HG03575 (cell line): ENCODE data around the gene BLID.

Experiments
- ATAC-seq: cut with Tn5 transposase; IDR thresholded peaks from one replicate; pipeline ENCODE4 v1.9.1; 2021; ENCODE audit not compliant: unreplicated experiment, insufficient number of reproducible peaks, low FRiP score; ENCODE audit errors: extremely low read depth

BLID gene

DNA sequence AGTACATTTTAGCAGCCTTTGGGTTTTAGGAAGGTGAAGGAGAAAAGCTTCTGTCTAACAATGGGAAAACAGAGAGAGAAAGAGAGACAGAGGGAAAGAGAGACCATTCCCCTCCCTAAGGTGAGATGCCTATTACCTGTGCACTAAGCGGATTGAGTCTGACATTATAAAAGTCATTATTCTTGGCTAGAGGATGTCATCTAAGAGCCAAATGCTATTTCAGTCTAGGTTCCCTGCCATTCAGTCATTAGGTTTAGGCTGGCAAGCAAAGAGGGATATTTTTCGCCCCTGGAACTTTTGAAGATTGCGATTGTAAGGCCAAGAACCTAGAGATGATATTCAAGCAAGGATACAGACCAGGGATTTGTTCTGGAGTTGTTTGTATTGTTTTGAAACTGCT, 7.2 kb downstream of the BLID start:
- no peak for ATAC-seq

DNA sequence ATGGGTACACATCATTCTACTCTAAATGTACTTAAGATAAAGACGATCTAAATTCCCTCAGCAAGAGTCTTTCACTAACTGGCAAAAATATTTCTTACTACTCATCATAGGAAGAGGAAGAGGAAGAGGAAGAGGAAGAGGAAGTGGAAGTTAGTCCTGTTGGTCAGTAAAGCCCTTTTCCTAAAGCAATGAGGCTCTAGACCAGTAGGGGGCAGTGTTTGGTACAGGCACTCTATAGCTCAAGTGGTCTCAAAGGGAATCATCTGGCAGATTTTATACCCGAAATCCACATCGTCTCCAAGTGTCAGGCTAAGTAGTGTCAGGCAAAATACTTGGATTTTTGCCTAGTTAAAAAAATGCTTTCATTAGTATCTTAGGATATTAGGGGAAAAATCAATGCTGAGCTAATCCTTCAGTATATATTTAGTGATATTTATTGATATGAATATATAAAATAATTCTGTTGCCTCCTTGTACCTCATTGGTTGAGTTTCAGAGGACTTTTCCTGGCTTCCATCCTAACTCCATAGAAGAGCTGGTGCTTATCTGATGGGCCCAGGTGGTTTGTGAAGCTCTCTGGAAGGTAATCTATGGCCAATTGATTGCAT, 7.7 kb downstream of the BLID start:
- no peak for ATAC-seq

DNA sequence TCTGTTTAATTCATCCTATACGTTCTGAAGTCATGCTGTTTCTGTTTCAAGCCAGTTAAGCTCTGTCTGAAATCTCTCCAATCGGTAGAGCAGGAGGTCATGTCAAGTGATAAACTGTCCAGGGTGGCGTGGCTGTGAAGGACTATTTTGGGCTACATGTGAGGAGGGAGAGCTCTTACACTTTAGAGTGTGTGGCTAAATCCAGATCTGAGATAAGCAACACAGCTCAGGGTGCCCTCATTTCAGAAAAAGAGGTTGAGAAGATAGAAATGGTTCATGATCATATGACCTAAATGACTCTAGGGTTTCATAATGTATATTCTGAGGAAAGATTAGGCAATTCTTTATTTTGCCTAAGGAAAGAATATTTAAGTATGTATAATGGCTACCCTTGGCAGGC, 8.4 kb downstream of the BLID start:
- ATAC-seq: no peak

DNA sequence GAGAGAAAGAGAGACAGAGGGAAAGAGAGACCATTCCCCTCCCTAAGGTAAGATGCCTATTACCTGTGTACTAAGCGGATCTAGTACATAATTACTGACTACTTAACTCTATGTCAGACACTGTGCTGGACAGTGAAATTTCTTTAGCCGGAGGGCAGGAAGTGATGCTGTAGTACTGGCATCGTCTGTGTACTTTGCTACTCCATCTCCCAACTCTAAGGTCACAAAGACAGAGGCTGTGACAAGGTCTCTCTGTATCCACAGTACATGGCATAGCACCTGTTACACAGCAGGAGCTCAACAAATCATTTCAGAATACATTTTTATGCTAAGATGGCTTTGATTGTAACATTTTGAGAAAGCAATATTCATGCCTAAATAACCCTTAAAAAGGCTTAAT, 9.0 kb downstream of the BLID start:
- no peak for ATAC-seq

DNA sequence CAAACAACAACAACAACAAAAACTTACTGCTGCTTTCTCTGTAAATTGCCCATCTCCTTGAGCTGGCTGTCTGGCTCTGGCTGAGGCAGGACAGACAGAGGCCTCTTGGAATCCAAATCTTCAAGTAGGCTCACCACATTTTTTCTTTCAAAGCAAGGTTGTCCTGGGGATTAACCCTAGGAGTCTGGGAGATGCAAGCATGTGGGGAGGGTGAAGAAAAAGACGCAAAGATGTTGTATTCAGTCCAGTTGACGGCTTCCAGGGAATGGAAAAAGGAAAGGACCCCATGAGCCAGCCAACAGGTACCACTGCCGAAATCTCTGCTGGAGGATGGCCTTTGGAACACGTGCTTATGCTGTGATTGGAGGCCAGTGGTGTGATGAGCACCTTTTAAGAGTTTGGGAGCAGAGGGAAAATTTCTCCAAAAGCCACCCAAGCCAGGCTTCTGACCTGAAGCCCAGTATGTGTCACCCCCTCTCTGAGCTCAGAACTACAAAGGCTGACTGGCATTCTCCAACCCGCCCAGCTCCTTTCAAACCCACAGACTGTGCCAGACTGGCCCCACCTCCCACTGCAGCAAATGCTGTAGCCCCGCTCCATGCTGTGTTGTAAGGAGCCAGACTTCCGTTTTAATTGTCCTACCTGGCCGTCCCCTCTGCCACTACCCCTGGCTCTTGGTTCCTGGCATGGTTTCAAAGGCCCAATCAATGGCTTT, 10.8 kb downstream of the BLID start:
- ATAC-seq: no peak

DNA sequence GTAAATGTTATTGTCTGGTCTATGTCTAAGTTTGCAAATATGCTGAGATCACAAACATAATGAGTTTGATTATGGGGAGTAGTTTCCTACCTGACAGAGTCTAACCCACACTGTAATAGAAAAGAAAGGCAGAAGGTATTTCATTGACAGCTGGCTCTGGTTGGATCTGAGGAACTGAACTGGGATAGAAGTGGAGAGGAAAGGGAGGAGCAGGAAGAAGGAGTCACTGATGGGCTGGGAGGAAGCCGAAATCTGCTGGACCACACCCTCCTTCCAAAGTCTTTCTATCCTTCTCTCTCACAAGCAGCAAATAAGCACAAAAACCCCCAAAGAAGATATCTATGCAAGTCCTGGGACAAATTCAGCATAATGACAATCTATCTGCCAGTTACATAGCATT, 11.7 kb downstream of the BLID start:
- no peak for ATAC-seq

DNA sequence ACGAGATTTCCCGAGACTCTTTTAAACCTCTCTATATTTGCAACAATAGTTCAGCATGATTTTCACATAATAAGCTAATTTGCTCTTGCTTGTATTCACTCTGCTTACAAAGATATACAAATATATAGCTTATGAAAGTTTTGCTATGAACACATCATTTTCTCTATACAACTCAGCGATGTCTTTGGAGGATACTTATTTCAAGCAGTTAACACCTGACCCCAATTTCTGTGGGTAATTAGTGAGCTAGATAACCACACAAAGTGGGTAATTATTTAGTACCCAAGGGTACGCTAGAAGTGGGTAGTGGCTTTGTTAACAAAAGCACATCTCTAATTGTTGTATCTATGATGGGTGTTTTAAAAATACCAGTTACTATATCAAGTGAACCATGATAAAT, 12.3 kb downstream of the BLID start:
- no peak for ATAC-seq

DNA sequence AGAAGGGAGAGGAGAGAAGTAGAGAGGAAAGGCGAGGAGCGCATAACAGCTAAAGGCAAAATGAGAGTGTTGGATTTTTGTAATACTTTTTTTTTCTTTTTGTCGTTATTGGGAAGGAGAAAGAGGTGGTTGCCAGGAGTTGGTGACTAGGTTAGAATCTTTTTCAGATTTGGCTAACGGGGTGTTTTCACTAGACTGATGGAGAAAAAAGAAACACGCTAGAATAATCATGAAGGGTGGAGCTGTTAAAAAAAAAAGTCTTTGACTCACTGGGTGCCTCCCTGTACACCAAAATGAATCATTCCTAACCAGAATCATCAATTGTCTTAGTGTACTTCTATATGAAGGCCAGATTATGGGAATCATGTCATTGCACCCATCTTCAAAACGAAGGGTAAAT, 12.7 kb downstream of the BLID start:
- no peak for ATAC-seq

DNA sequence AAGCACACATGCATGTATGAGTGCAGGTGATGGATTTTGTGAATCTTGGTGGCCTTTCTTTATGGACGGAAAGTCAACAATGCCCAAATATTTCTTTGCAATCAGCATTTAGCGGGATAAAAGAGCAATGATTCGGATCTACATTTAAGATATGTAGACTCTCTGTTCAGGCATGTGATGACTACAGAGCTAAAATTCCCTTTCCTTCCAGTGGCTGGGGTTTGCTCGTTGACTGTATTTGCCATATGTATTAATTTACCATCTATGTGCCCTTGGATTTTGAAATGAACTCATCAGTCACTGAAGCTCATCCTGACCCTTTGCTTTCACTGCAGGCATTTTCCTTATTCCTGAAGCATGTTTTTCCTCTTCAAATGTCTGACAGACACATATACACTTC, 13.6 kb downstream of the BLID start:
- no peak for ATAC-seq

DNA sequence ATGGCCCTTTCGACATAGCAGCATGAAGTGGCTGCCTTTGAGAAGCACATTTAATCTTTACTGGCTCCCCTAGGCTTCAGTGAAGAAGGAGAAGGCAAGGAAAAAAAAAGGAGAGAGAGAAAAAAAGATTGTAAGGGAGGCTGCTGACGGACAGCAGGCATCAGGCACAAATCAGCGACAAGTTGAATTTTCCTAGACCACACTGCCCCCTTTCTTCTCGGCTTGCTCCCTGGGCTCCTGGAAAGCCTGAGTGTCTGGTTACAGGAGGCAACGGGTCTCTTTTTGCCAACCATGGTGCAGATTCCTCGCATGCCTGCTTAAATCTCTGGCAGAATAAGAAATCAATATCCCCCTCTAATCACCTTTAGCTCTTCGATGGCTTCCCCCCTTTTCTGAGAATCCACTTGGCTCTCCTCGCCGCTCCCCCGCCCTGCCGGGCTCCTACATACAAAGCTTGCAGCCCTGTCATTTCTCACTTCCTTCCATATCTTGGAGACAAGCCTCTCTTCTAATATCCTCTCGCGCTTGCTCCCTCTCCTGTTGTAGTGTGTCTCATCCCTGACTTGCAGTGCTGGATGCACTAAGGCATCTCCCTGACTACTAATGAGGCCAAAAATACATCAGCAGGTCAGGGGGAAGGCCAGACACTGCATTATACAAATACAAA, 14.3 kb downstream of the BLID start:
- ATAC-seq: no peak

DNA sequence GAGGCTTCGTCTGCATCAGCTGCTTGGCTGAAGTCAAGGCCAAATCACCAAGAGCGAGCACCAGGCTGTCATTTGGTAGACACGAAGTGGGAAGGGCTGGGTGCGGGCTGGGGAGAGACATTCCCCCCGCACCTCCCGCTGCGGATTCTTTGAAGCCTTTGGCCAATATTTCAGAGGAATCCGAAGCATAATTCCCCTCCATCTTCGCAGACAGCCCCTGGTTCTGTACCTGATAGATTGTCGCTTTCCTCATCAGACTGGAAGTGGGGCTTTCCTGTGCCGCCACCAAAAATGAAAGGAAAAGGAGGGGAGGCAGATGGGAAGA, 15.3 kb downstream of the BLID start:
- ATAC-seq: no peak

DNA sequence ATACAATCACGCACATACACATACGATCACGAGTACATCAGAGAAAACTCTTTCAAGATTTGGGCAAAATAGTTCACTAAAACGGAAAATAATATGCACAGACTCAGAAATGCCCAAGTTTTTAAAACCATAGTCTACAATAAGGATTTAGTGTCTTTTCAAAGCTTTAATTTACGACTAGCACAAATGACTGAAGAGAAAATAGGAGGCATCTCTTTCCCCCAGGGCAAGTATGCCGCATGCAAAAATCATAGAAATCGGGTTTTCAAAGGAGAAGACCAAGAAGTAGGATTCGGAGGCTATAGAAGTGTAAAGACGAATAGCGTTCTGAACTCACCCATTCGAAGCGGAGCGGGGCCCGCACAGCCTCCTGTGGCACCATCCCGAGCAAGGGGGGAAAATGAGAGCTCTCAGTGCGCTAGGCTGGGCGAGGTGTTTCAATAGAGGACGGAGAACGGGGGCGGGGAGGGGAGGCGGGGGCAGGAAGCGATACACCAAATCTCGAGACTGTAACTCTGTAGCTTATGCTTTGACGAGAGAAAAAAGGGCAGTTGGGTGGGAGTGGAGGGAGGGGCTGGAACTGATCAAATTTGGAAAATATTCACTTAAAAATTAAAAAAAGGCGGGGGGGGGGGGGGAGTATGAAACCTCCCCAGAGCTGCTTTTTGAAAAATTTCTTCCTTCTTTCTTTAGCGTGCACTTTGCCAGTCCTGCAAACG, 15.8 kb downstream of the BLID start:
- no peak for ATAC-seq

DNA sequence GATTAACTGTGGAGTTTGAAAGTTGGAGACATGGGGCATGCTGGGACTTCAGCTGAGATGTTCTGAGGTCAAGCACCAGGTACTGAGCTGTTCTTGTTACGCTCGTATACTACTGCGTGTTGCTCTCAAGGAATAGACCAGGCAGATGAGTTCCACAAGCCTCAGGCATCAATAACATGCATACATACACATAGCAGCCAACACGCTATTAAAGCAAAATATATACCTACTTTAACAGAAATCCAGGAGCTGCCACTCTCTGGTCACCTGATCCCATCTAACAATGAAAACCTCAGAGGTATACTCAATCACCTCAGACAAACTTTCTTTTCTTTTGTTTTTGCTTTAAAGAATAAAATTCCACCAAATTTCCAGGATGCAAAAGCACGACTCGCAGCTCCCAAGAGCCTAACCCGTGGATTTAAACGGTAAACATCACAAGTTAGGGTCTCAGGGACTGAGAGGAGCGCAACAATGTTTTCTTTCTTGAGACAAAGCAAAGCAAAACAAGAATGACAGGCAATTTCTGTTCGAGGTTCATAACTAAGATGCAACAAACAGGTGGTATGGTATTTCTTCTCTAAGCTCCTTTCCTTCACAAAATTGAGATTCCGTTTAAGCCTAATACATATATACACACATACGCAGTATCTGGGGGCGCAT, 16.5 kb downstream of the BLID start:
- no peak for ATAC-seq

DNA sequence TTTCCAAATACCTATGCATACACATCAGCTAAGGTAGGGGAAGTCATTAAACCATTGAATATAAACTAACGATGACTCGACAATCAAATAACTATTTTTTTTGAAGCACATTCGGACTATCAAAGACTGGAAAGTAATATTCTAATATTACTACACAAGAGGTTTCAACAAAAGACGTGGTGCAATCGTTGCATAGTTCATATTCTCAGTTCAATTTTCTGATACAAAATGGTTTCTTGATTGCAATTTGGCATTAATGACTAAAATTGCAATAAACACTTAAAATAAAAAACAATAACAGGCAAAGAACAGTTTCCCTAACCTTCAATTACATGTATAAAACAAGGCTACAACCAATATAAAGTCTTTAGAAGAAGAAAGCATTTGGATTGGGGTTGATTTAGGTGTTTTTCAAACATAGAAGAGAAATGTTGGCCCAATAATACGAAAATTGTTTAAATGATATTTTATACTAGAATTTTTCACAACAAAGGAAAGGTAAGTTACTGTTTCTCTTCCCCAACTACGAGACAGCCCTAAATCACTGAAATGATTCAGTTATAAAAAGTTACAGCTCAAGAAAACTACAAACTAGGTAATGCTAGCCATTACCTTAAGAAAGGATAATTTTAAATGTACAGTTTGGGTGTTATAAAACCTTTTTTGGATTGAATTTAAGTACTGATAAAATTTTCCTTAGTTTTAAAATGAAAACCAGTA, 17.6 kb downstream of the BLID start:
- no peak for ATAC-seq

DNA sequence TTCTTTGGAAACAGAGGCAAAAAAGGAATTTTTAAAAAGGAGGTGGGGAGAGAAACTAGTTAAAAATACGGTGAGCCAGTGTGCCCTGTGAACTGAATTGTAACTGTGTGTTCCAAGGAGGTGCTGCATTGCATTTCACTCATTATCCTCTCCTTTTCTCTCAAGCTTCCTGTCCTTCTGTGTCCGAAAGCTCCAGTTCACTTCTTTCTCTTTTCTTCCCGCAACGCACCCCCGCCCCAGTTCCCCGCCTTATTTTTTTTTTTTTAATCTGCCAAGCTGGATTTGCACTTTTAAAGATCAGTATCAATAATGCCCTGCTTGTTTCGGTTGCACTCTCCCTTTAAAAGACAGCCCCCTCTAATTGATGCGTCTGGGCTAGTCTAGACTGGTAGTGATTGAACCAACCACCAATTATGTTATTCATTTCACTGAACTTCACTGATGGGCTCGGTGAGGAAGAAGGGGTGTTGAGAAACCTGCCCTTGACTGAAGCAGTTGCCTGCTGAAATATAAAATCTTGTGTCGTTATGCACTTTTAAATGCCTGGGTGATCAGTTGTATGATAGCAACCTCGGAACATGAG, 18.5 kb downstream of the BLID start:
- no peak for ATAC-seq

DNA sequence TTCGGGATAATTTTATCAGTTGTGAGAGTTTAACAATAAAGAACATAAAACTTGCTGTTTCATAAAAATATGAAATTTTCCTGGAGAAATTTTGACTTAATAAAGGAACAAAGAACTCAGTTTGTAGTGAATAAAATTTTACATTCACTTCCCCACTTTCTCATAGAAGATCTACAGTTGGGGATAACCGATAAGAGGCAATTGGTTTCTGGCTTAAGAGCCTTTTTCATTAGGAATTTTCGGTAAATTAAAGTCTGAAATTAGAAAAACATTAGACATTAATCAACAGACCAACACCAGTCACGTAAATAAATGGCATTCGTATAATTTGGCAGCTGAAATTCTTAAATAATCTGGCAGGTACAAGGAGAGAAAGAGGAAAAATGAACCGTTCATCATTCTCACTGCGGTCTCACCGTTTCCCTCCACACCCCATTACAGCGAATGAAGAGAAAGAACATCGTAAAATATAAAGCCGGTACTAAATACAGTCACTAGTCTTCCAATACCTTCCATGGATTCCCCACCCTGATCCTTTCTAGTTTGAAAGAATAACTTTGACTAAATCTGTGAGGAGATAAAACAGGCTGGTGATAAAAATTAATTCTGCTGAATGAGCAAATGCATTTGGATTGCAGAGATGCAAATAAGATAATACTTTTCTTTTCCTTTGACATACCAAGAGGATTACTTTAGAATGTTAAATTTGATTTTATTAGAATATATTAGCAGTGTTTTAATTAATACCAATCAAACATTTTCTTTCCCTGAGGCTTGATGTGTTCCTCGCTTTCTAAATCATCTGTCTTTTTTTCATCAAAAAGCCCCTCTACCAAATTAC, 19.5 kb downstream of the BLID start:
- no peak for ATAC-seq

DNA sequence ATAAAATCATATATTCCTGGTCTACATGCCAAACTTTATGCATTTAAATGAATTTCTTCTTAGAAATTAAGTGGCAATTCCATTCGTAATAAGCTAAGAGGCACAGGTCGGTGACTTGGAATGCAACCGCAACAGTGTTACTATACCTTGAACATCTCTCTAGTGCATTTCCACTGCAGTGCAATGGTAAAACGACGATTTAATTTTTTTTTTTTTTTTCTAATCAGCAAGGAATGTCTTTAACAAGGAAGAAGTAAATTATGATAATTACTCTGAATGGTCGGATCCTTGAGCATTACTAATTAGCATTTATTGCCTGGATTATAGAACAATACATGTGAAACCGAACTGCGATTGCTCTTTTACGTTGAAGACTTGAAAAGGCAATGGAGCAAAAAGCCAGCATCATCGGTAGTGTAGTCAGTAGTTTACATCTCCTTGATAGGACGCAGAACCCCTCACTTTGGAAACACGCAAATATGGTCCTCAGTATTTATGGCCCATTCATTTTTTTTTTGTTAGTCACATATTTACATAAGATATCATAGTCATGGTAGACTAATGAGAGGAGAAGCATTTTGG, 20.2 kb downstream of the BLID start:
- no peak for ATAC-seq

DNA sequence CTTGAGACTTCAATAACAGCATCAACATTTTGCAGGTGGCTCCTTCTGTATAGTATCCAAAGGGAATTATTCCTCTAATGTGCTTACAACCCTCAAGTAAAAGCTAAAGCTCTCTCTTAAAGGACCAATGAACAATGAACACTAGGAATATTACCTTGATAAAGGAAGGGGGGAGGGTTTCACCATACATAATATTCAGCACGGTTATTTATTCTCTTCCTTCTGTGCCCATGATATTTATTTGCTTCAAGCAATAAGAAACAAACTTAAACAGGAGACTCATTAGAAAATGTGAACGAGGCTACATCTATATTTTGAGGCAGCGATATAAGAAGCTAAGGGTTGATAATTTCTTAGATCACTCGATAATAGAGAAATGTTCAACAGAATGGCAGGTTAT, 21.2 kb downstream of the BLID start:
- no peak for ATAC-seq
